Peyer's patch (tissue), 4 donors: ENCODE results near the gene IQCK.

Experiments
- CTCF ChIP-seq, 6 experiments: fragments of 450-650 bp in 4 of 6; fragments of 200-600 bp in 2 of 6; sonication (generic) in 1 of 6; IDR thresholded peaks; one replicate each; pipeline ENCODE4 v1.5.1; 2017 to 2019; ENCODE audit warnings: antibody characterized with exemption in 6 of 6, mild to moderate bottlenecking in 3 of 6, moderate library complexity in 1 of 6
- POLR2A ChIP-seq, 2 donors: fragments of 450-650 bp; IDR thresholded peaks; one replicate each; pipeline ENCODE4 v1.5.1; 2017; ENCODE audit warnings: antibody characterized with exemption in 2 of 2, mild to moderate bottlenecking in 2 of 2, moderate library complexity in 2 of 2

GRCh38 chr16:19688396-19689024, 29.6 kb upstream of the IQCK start:
- TF ChIP-seq CTCF (IDR thresholded peaks at IDR 0.05), result no peak
- TF ChIP-seq POLR2A (IDR thresholded peaks at IDR 0.05), result no peak
